Activated CD8-positive, alpha-beta T cell treated with anti-CD3 and anti-CD28 coated beads, Interleukin-2, amount 10 ng/mL, durations not matched to agents 7 days and 5 days (primary cell): ENCODE data around the gene GALNT18. TPM values are rescaled to one million over a fixed set of nuclear protein-coding genes. Genes with fewer than 3 reads are reported as not detected.
"Not testable (repeated sequence)": the region's sequence is repeated elsewhere in the genome, so short reads cannot be mapped to it uniquely, and the experiment has no call there.

Experiments used
- ATAC-seq: fragments of 150-1000 bp; cut with Tn5 transposase; one replicate; pipeline ENCODE4 v1.10.0; 2021; ENCODE audit warnings: moderate library complexity
- CTCF ChIA-PET: fragments of 350-600 bp; sonication (Branson Sonifier 250); formaldehyde crosslinking; loops from one replicate; lab custom pipeline; 2021; ENCODE audit warnings: antibody characterized with exemption; lab: Charles Lee
- POLR2A ChIA-PET: fragments of 350-600 bp; sonication (Branson Sonifier 250); formaldehyde crosslinking; loops from one replicate; lab custom pipeline; 2021; ENCODE audit warnings: antibody characterized with exemption; lab: Charles Lee
- DNase-seq: peaks from one replicate; pipeline ENCODE4 v3.0.0-alpha.2; 2020
- H3K27ac Mint-ChIP-seq: one replicate; pipeline ENCODE4 v1.8.0; 2021; ENCODE audit warnings: mild to moderate bottlenecking, mixed read lengths
- H3K27me3 Mint-ChIP-seq: one replicate; pipeline ENCODE4 v1.8.0; 2021; ENCODE audit warnings: low read depth, mixed read lengths
- H3K36me3 Mint-ChIP-seq: one replicate; pipeline ENCODE4 v1.8.0; 2021; ENCODE audit warnings: low read depth, mixed read lengths
- H3K4me1 Mint-ChIP-seq: one replicate; pipeline ENCODE4 v1.8.0; 2021; ENCODE audit warnings: low read depth, mixed read lengths
- H3K4me3 Mint-ChIP-seq: one replicate; pipeline ENCODE4 v1.8.0; 2021; ENCODE audit warnings: mild to moderate bottlenecking, mixed read lengths
- H3K9me3 Mint-ChIP-seq: one replicate; pipeline ENCODE4 v1.8.0; 2022; ENCODE audit warnings: mixed read lengths; ENCODE audit not compliant: insufficient read depth
- total RNA-seq, 2 experiments: library from RNA; stranded (reverse); gene quantifications; one replicate each; pipeline ENCODE4 v1.2.3, GENCODE V29; 2021

Gene GALNT18
- total RNA-seq, 2 experiments from 2014 or later = 0.23 to 0.42 TPM

DNA sequence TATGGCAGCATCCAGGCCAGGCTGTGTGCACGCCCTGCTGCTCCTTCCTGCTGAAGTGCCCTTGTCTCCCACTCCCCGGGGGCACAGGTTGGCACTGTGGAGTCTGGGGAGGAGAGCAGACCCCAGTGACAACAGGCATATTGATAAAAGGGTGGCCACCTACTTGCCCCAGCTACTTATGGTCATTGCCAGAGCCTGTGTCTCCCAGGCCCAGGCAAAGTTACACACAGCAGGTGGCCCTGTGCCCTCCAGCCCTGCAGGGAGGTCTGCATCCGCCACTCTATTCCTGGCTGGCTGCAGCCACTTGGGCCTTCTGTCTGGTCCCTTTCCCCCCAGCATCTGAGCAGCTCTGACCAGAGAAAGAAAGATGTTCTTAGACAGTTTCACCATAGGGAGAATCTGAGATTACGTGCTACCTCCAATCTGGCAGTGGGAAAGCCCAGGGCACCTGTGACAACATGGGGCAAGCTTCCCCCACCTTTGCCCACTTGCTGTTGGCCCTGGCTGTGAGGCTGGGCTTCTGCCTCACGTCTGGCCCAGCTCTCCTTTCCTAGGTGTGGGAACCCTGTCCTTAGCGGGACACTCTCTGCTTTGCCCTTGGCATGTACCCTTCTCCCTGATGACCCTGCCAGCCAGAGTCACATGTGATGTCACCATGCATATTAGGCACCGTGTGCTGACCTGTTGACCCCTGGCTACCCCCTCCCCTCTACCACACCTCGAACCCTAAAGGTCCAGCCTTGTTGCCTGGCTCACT lies 243.4 kb downstream of the GALNT18 start:
- no peak overlapping the region for H3K4me3 Mint-ChIP-seq
- no peaks in the 10 kb centered on the region for H3K9me3 Mint-ChIP-seq
- ChIA-PET CTCF (no interaction called here), POLR2A (no interaction called here)
- no peaks in the 10 kb centered on the region for H3K4me1 Mint-ChIP-seq
- ATAC-seq (no peak), DNase-seq (no peak)
- H3K27me3 Mint-ChIP-seq = no peaks in the 10 kb centered on the region
- no peaks in the 10 kb centered on the region for H3K36me3 Mint-ChIP-seq
- no peak overlapping the region for H3K27ac Mint-ChIP-seq

DNA sequence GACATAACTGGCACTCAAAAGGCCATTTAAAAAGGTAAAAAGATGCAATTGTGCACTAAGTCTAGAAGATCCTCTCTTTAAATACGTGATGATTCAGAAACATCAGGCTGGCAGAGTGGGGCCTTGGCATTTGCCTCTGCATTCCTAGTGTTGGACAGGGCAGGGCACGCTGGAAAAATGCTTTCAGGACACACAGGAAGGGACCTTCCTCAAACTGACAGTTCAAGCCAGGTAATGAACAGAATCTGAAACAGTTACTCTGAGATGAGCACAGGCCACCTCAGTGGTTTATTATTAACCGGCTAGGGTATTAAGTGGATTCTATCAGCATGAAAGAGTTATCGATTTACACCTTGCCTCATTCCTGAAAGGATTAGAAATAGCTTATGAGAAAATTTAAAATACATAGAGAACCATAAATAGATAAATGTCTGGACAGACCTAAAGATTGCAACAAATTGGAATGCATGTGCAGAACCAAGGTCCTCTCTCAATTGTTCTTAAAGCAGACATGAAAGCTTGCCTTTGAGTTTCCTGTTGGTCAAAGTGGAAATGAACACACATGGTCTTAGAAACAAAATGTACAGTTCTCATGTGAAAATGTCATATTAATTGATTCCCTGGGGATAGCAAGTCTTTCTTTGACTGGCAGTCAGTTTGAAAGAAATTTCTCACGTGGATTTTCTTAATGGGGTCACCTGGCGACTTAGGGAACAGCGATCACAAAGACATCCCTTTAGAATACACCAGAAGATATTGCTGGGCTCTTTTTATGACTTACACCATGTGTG lies 247.3 kb downstream of the GALNT18 start:
- Mint-ChIP-seq H3K4me1 (no peaks in the 10 kb centered on the region), H3K27me3 (no peaks in the 10 kb centered on the region), H3K27ac (no peak overlapping the region), H3K36me3 (no peaks in the 10 kb centered on the region), H3K4me3 (no peak overlapping the region), H3K9me3 (no peaks in the 10 kb centered on the region)
- CTCF ChIA-PET = no interaction called here
- no peak for ATAC-seq
- POLR2A ChIA-PET = no interaction called here
- no peak for DNase-seq

DNA sequence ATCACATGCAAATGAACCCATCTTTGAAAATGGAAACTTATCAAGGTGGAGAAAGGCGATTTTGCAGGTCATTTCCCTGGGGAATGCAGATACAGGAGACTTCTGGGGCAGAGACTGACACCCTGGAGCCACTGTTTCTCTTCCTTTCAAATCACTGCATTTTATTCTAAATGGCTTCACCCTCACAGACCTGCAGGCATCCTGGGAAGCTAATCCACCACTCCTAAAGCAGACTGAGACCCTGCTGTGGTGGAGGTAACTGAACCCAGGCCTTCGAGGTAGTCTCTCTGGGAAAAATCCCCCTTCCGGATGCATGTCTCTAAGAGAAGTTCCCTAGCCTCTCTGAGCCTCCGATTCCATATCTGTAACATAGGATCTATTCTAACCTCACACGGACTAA lies 247.9 kb downstream of the GALNT18 start:
- POLR2A ChIA-PET = no interaction called here
- no peaks in the 10 kb centered on the region for H3K27me3 Mint-ChIP-seq
- ATAC-seq (no peak), DNase-seq (no peak)
- no peak overlapping the region for H3K4me3 Mint-ChIP-seq
- CTCF ChIA-PET = no interaction called here
- no peaks in the 10 kb centered on the region for H3K36me3 Mint-ChIP-seq
- H3K9me3 Mint-ChIP-seq = no peaks in the 10 kb centered on the region
- no peak overlapping the region for H3K27ac Mint-ChIP-seq
- no peaks in the 10 kb centered on the region for H3K4me1 Mint-ChIP-seq

DNA sequence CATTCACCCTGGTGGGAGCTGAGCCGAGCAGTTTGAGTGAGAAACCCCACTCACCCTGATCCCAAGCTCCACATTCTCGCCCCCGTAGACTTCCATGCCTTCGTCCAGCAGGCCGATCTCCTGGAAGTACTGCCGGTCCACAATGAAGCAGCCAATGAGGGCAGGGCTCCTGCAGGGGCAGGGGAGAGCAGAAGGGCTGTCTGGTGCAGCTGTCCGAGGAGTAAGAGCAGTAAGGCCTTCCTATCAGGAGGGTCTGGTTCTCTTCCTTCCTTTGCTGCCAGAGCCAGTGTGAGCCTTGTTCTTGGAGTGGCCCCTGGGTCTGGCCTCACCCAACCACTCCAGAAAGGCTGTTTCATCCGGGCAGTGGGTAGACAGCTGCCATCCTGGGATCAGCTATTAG lies 249.3 kb downstream of the GALNT18 start:
- CTCF ChIA-PET = no interaction called here
- H3K9me3 Mint-ChIP-seq = no peaks in the 10 kb centered on the region
- H3K4me1 Mint-ChIP-seq = no peaks in the 10 kb centered on the region
- POLR2A ChIA-PET = no interaction called here
- no peaks in the 10 kb centered on the region for H3K27me3 Mint-ChIP-seq
- no peaks in the 10 kb centered on the region for H3K36me3 Mint-ChIP-seq
- no peak overlapping the region for H3K4me3 Mint-ChIP-seq
- DNase-seq (no peak), ATAC-seq (no peak)
- H3K27ac Mint-ChIP-seq = no peak overlapping the region

DNA sequence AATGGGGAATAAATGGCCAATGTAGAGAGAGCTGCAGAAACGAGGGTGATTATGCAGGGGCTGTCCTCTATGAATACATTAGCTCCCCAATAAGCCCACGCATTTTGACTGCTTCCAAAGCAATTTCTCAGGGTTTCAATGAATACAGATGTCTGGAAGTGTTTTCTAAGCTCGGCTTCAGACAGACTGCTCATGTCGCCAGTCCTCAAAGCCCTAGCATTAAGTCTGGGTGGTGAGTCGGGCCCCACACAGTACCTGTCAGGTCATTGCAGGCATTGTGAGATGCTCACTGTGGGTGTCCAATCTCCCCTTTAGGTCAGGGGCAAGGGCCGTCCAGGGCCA lies 250.9 kb downstream of the GALNT18 start:
- DNase-seq (no peak), ATAC-seq (no peak)
- H3K27ac Mint-ChIP-seq = no peak overlapping the region
- no peaks in the 10 kb centered on the region for H3K36me3 Mint-ChIP-seq
- CTCF ChIA-PET = no interaction called here
- no peaks in the 10 kb centered on the region for H3K9me3 Mint-ChIP-seq
- no peak overlapping the region for H3K4me3 Mint-ChIP-seq
- POLR2A ChIA-PET = no interaction called here
- no peaks in the 10 kb centered on the region for H3K27me3 Mint-ChIP-seq
- no peaks in the 10 kb centered on the region for H3K4me1 Mint-ChIP-seq

DNA sequence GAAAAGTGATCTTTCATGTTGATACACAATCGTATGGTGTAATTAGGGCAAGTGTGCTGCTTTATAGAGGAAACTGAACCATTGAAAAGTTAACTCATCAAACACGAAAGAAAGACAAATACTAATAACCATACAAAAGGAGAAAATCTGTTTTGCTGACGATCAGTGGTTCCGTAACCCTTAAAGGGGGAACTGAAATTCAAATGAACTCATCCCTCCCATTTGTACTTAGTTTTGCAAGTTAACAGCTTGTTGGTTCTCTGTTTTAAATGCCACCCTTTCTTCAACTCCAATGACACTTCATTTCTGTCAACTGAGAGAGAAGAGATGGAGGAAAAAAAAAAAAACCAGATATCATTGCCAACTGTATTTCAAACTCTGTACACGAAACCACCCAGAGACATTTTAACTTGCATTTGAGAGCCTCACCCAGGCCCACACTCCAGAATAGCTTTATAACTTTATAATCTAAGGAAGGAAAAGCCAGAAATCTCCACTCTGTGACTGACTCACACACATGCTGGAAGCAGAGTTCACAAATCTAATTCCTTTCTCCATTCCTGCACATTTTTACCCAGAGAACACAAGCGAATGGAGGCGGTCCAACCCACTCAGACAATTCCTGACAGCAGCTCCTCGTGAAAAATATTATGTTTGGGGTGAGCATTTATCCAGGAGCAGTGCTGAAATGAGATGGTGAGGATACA lies 251.4 kb downstream of the GALNT18 start:
- DNase-seq (no peak), ATAC-seq (no peak)
- Mint-ChIP-seq H3K4me1 (no peaks in the 10 kb centered on the region), H3K4me3 (no peak overlapping the region), H3K27ac (no peak overlapping the region), H3K9me3 (no peaks in the 10 kb centered on the region), H3K36me3 (no peaks in the 10 kb centered on the region), H3K27me3 (no peaks in the 10 kb centered on the region)
- ChIA-PET CTCF (no interaction called here), POLR2A (no interaction called here)

DNA sequence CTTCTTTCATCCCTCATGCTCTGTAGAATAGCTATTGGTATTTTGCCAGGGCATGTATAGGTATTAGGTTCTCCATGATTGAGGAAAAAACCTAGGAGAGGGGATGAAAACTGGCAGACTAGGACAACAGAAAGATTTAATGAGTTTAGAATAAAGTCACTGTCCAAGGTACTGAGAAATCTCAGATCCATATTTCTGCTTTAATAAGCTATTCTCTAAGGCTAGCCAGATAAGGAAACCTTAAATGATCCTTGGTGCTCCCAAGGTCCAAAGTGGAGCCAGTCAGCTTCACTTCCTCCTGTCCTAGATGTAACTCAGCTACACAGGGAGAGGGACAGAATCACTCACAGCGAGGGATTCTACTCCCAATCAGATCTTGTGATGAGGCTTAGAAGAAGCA lies 255.0 kb downstream of the GALNT18 start:
- no peaks in the 10 kb centered on the region for H3K27me3 Mint-ChIP-seq
- ChIA-PET CTCF (no interaction called here), POLR2A (no interaction called here)
- H3K4me3 Mint-ChIP-seq = no peak overlapping the region
- DNase-seq = no peak
- ATAC-seq = no peak
- no peaks in the 10 kb centered on the region for H3K4me1 Mint-ChIP-seq
- H3K9me3 Mint-ChIP-seq = no peaks in the 10 kb centered on the region
- no peaks in the 10 kb centered on the region for H3K36me3 Mint-ChIP-seq
- H3K27ac Mint-ChIP-seq = no peak overlapping the region

DNA sequence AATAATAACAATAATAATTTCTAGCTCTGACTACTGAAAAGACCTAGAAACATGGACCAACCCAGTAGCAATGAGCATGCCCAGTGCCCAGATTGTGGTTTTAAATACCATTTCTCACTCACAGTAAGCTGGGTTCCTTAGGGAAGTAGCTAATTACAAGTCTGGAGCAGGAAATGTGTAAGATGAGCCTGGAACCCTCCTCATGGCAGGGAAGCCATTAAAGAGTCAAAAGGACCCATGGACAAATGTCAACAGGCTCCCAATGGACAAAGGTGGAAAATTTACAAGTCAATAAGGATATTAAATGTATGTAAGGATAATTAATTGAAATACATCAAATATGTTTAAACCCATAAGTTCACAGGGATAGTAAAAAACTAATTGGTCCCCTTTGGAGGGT lies 258.1 kb downstream of the GALNT18 start:
- DNase-seq = no peak
- Mint-ChIP-seq H3K27me3 (peaks cover 1% of the 10 kb centered on the region), H3K27ac (no peak overlapping the region), H3K9me3 (no peaks in the 10 kb centered on the region), H3K4me1 (no peaks in the 10 kb centered on the region), H3K4me3 (no peak overlapping the region), H3K36me3 (no peaks in the 10 kb centered on the region)
- ChIA-PET POLR2A (no interaction called here), CTCF (no interaction called here)
- ATAC-seq = no peak

DNA sequence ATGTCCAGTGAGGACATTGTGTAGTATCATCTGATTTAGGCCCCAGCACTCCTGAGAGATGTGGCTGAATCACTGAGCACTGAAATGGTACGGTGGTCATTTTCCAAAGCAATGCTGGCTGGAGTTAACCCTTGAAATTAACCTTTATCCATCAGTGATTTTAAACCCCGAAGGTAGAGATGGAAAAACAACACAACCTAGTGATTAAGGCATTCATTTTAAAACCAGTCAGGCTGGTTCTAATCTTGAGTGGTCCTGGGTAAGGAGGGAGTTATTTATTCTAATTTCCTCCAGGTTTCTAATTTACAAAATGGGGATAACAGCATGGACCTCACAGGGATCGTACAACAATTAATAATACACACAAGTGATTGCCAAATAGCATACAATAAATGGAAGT lies 262.2 kb downstream of the GALNT18 start:
- ChIA-PET CTCF (no interaction called here), POLR2A (no interaction called here)
- Mint-ChIP-seq H3K9me3 (no peaks in the 10 kb centered on the region), H3K4me1 (no peaks in the 10 kb centered on the region), H3K36me3 (no peaks in the 10 kb centered on the region), H3K27me3 (peaks cover 10% of the 10 kb centered on the region), H3K27ac (no peak overlapping the region), H3K4me3 (no peak overlapping the region)
- ATAC-seq (no peak), DNase-seq (no peak)

DNA sequence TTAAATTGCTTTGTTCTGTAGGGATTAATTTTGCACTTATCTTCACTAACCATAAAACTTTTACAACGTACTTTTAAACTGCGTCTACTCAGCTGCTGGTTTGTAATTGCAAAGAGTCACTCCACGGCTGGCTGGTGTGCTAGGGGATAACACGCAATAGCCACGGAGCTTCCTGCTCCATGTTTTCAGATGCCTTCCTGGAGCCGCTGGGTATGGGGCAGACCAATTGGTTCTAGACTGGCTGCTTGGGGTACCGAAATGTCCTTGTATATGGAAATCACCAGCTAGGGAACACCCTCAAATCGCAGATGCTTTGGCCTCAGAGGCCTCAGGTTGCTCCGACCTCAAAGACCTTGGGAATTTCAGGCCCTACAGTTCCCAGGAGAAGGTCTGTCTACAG lies 265.0 kb downstream of the GALNT18 start:
- H3K9me3 Mint-ChIP-seq = no peaks in the 10 kb centered on the region
- no peaks in the 10 kb centered on the region for H3K36me3 Mint-ChIP-seq
- DNase-seq (no peak), ATAC-seq (no peak)
- peaks cover 10% of the 10 kb centered on the region for H3K27me3 Mint-ChIP-seq
- ChIA-PET CTCF (no interaction called here), POLR2A (no interaction called here)
- H3K4me3 Mint-ChIP-seq = no peak overlapping the region
- H3K27ac Mint-ChIP-seq = no peak overlapping the region
- no peaks in the 10 kb centered on the region for H3K4me1 Mint-ChIP-seq

DNA sequence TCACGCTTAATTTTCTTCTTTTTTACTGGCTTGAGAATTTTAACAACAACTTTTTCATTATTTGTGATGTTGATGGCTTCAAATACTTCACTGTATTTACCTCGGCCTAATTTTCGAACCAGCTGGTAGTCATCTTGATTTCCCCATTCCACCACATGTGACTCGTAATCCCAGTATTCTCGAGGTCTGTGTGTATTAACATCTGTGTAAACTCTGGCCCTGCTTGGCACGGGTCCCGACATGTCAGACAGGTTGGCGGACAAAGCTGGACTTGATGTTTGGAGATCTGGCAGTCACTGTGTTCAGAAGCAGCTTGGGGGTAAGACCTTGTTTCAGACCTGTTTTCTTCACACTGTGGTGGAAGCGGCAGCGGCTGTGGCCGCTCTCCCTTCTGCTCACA lies 268.9 kb downstream of the GALNT18 start, which contains the start of gene CSNK2A3:
CSNK2A3 (minus strand) TSS at position 373 of the 400 bp plus-strand sequence; CDS start at position 242, 131 bp downstream.
- H3K9me3 Mint-ChIP-seq, POLR2A ChIA-PET, CTCF ChIA-PET, H3K27me3 Mint-ChIP-seq, H3K4me3 Mint-ChIP-seq, DNase-seq, H3K36me3 Mint-ChIP-seq, ATAC-seq, H3K4me1 Mint-ChIP-seq, H3K27ac Mint-ChIP-seq: not testable (repeated sequence)

DNA sequence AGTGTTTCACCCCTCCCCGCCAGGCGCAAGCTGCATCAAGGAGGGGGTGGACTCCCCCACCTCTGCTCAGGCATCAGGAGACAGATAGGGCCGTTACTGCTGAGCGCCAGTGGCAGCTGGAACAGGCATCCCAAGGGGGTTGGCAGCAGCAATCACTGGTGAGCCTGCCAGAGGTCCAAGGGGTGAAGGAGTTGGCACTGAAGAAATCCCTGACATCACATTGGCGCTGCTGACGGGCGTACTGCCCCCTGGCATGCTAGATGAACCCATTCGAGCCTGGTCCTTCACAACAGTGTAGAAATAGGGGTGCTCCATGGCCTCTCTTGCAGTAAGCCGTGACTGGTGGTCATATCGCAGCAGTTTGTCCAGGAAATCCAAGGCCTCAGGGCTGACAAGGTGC lies 270.0 kb downstream of the GALNT18 start:
- H3K9me3 Mint-ChIP-seq, H3K36me3 Mint-ChIP-seq, POLR2A ChIA-PET, H3K27ac Mint-ChIP-seq, ATAC-seq, H3K4me3 Mint-ChIP-seq, DNase-seq, CTCF ChIA-PET, H3K4me1 Mint-ChIP-seq, H3K27me3 Mint-ChIP-seq: not testable (repeated sequence)
